Hepatocyte (in vitro differentiated cells): ENCODE measurements around the gene SMIM35. TPM values are rescaled to one million over a fixed set of nuclear protein-coding genes. Genes with fewer than 3 reads are reported as not detected.

ENCODE experiments used
- DNase-seq: peaks from one replicate; pipeline ENCODE4 v3.0.0-alpha.2; 2016; ENCODE audit warnings: low spot score
- H2AFZ ChIP-seq: fragments of 200-600 bp; sonication (generic); 2 replicates; pipeline ENCODE4 v1.6.0; 2016; ENCODE audit warnings: antibody characterized with exemption, mild to moderate bottlenecking
- H3K27ac ChIP-seq: fragments of 200-600 bp; sonication (generic); 2 replicates; pipeline ENCODE4 v1.5.1; 2016; ENCODE audit warnings: mild to moderate bottlenecking
- H3K27me3 ChIP-seq: fragments of 200-600 bp; sonication (generic); 2 replicates; pipeline ENCODE4 v1.6.1; 2016
- H3K36me3 ChIP-seq: fragments of 200-600 bp; sonication (generic); replicated peaks from 2 replicates; pipeline ENCODE4 v1.5.1; 2016; ENCODE audit warnings: low read depth; ENCODE audit not compliant: insufficient read depth
- H3K4me1 ChIP-seq: fragments of 200-600 bp; sonication (generic); 2 replicates; pipeline ENCODE4 v1.5.1; 2016; ENCODE audit warnings: mild to moderate bottlenecking, moderate library complexity; ENCODE audit not compliant: insufficient read depth
- H3K4me2 ChIP-seq: fragments of 200-600 bp; sonication (generic); 2 replicates; pipeline ENCODE4 v1.6.0; 2016
- H3K4me3 ChIP-seq: fragments of 200-600 bp; sonication (generic); 2 replicates; pipeline ENCODE4 v1.5.1; 2016; ENCODE audit warnings: mild to moderate bottlenecking
- H3K79me2 ChIP-seq: fragments of 200-600 bp; sonication (generic); 2 replicates; pipeline ENCODE4 v1.6.0; 2017; ENCODE audit warnings: mild to moderate bottlenecking
- H3K9me2 ChIP-seq: fragments of 200-600 bp; sonication (generic); replicated peaks from 2 replicates; pipeline ENCODE4 v1.6.0; 2017; ENCODE audit warnings: mild to moderate bottlenecking; ENCODE audit not compliant: insufficient read depth
- H3K9me3 ChIP-seq: fragments of 200-600 bp; sonication (generic); 2 replicates; pipeline ENCODE4 v1.5.1; 2016; ENCODE audit warnings: low read depth, mild to moderate bottlenecking
- H4K20me1 ChIP-seq: fragments of 200-600 bp; sonication (generic); 2 replicates; pipeline ENCODE4 v1.6.0; 2016; ENCODE audit warnings: mild to moderate bottlenecking; ENCODE audit not compliant: insufficient read depth, poor library complexity, severe bottlenecking
- EZH2 ChIP-seq: fragments of 200-600 bp; sonication (generic); IDR thresholded peaks from 2 replicates; pipeline ENCODE4 v1.6.1; 2016; ENCODE audit warnings: antibody characterized with exemption, mild to moderate bottlenecking, borderline replicate concordance
- EZH2phosphoT487 ChIP-seq: fragments of 200-600 bp; sonication (generic); IDR thresholded peaks from one replicate; pipeline ENCODE4 v1.6.1; 2018; ENCODE audit warnings: antibody characterized with exemption, mild to moderate bottlenecking, low read depth, moderate library complexity; ENCODE audit not compliant: unreplicated experiment, severe bottlenecking
- WGBS: methylation state at CpG from one replicate; pipeline ENCODE4 v1.1.6; 2016; ENCODE audit warnings: low lambda C conversion rate; ENCODE audit errors: missing lambda C conversion rate; 5-methylcytosine and 5-hydroxymethylcytosine counted together
- polyA plus RNA-seq: library from polyadenylated mRNA; unstranded; fragments of >200 nt; fragmentation: Nextera tagmentation; extraction: Ambion mirVana; gene quantifications from 2 replicates; pipeline ENCODE4 v1.2.1, GENCODE V29; 2016
- total RNA-seq: library from RNA; depleted of rRNA; stranded (reverse); fragments of >200 nt; gene quantifications from 2 replicates; pipeline ENCODE4 v1.2.3, GENCODE V29; 2014
- TF ChIP-seq, protein P1 (sequence below): fragments of 200-600 bp; sonication (generic); IDR thresholded peaks from 2 replicates; pipeline ENCODE4 v1.5.1; 2016; ENCODE audit warnings: antibody characterized with exemption, mild to moderate bottlenecking; ENCODE audit not compliant: poor library complexity

SMIM35 gene
- total and polyA plus RNA-seq, 2 experiments from 2014 or later: 0.03 TPM; not detected in 1

DNA sequence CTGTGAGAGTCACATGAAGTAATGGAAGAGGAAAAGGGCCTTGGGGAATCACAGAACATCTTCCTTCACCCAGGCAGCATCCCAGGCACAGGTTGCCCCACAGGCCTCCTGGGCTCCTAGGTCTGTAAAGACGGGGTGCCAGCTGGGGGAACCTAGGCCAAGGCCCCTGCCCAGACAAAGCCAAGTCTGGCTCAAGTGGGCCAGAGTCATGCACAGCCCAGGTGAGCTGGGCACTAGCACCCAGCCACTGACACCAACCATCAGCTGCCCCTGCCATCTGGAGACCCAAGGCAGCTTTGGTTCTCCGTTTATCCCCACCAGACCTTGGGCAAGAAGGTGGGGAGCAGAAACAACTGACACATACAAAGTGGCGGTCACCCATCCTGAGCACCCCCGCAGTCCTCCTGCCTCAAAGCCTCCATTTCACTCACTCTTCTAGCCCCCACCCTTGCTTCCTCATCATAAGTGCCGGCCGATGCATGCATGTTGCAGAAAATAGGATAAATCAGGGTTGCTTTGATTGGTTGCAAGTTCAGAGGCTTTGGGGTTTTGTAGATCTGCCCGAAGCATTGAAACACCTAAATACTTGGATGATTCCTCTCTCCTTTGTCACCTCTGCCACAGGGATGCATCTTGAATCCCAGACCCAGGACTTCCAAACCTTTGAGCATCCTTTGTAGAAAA, 36.4 kb downstream of the SMIM35 start:
- Histone ChIP-seq H3K27me3 (no peaks in the 10 kb centered on the region), H4K20me1 (no peaks in the 10 kb centered on the region), H3K79me2 (no peaks in the 10 kb centered on the region), H3K4me2 (no peak overlapping the region), H2AFZ (no peak overlapping the region), H3K27ac (no peak overlapping the region), H3K4me3 (no peak overlapping the region), H3K36me3 (no peaks in the 10 kb centered on the region), H3K9me2 (no peaks in the 10 kb centered on the region), H3K9me3 (no peaks in the 10 kb centered on the region), H3K4me1 (no peaks in the 10 kb centered on the region)
- no peak for DNase-seq
- TF ChIP-seq EZH2phosphoT487: no peak
- TF ChIP-seq, protein P1, sequence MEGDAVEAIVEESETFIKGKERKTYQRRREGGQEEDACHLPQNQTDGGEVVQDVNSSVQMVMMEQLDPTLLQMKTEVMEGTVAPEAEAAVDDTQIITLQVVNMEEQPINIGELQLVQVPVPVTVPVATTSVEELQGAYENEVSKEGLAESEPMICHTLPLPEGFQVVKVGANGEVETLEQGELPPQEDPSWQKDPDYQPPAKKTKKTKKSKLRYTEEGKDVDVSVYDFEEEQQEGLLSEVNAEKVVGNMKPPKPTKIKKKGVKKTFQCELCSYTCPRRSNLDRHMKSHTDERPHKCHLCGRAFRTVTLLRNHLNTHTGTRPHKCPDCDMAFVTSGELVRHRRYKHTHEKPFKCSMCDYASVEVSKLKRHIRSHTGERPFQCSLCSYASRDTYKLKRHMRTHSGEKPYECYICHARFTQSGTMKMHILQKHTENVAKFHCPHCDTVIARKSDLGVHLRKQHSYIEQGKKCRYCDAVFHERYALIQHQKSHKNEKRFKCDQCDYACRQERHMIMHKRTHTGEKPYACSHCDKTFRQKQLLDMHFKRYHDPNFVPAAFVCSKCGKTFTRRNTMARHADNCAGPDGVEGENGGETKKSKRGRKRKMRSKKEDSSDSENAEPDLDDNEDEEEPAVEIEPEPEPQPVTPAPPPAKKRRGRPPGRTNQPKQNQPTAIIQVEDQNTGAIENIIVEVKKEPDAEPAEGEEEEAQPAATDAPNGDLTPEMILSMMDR: no peak
- TF ChIP-seq EZH2: no peak
- 91% methylated on average over 7 of the region's 7 CpGs for WGBS

DNA sequence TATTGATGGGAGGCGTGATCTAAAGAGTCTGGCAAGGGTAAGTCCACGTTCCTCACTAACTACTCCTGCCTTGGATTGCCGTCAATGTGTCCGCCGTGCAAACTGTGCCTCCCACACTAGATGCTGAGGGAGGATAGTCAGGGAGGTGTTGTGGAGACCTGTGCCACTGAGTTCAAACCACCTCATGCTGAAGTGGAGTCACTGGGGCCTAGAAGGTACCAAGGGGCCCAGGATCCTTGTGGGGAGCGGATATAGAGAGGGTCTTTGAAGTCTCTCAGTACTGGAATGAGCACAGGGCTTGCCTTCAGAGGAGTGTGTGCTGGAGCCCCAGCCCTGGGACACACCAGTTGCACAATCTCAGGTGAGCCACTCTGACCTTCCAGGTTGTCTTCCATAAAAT, 37.0 kb downstream of the SMIM35 start:
- Histone ChIP-seq H3K27me3 (no peaks in the 10 kb centered on the region), H3K4me1 (no peaks in the 10 kb centered on the region), H3K4me3 (no peak overlapping the region), H3K27ac (no peak overlapping the region), H3K9me2 (no peaks in the 10 kb centered on the region), H2AFZ (no peak overlapping the region), H3K4me2 (no peak overlapping the region), H4K20me1 (no peaks in the 10 kb centered on the region), H3K9me3 (no peaks in the 10 kb centered on the region), H3K79me2 (no peaks in the 10 kb centered on the region), H3K36me3 (no peaks in the 10 kb centered on the region)
- 95% methylated on average over 6 of the region's 6 CpGs for WGBS
- no peak for DNase-seq
- TF ChIP-seq EZH2phosphoT487 (no peak), EZH2 (no peak)
- TF ChIP-seq, protein P1: no peak

DNA sequence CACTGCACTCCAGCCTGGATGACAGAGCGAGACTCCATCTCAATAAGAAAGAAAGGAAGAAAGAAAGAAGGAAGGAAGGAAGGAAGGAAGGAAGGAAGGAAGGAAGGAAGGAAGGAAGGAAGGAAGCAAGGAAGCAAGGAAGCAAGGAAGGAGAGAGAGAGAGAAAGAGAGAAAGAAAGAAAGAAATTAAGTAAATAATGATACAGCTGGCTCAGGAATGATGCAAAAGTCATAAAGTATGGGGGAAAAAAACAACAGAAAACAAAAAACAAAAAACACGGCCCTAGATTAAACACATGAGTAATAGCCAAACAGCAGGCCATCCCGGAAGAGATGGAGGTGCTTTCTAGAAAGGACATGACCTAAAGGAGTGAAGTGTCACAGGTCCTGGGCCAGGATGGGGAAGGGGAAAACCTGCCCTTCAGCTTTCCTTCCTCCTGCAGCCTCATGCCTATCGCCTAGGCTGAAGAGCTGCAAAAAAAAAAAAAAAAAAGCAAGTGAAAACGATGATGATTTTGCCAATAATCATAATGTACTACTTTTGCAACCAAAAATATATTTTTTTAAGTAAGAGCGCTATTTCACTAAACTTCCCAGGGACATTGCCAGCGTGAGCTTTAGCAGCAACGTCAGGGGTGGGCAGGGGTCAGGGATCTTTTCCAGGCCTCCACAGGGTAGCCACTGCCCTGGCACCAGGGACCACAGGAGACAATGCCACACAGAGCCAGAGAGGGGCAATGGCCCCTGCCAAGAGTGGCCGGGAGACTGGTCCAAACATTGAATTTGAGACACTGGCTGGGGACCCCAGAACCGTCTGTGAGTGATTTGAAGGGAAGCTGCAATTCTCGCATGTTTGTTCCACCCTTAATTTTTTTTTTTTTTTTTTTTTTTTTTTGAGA, 38.0 kb downstream of the SMIM35 start:
- no peaks in the 10 kb centered on the region for H3K9me2 ChIP-seq
- H3K79me2 ChIP-seq: no peaks in the 10 kb centered on the region
- H3K4me1 ChIP-seq: no peaks in the 10 kb centered on the region
- H4K20me1 ChIP-seq: no peaks in the 10 kb centered on the region
- H3K4me3 ChIP-seq: no peak overlapping the region
- DNase-seq: no peak
- no peaks in the 10 kb centered on the region for H3K36me3 ChIP-seq
- TF ChIP-seq, protein P1: no peak
- TF ChIP-seq EZH2phosphoT487 (no peak), EZH2 (no peak)
- H3K9me3 ChIP-seq: no peaks in the 10 kb centered on the region
- H3K27ac ChIP-seq: no peak overlapping the region
- no peak overlapping the region for H3K4me2 ChIP-seq
- H2AFZ ChIP-seq: no peak overlapping the region
- H3K27me3 ChIP-seq: no peaks in the 10 kb centered on the region
- 94% methylated on average over 11 of the region's 11 CpGs for WGBS
